DMS79 treated with DMSO at 0.1 percent for 48 hours (cell line): Measurements from ENCODE around the gene NTN5.
"Not testable (repeated sequence)": the region's sequence is repeated elsewhere in the genome, so short reads cannot be mapped to it uniquely, and the experiment has no call there.

ENCODE experiments used
- DNase-seq: peaks from one replicate; lab custom pipeline; 2025; lab: John Stamatoyannopoulos, UW

NTN5 gene, protein sequence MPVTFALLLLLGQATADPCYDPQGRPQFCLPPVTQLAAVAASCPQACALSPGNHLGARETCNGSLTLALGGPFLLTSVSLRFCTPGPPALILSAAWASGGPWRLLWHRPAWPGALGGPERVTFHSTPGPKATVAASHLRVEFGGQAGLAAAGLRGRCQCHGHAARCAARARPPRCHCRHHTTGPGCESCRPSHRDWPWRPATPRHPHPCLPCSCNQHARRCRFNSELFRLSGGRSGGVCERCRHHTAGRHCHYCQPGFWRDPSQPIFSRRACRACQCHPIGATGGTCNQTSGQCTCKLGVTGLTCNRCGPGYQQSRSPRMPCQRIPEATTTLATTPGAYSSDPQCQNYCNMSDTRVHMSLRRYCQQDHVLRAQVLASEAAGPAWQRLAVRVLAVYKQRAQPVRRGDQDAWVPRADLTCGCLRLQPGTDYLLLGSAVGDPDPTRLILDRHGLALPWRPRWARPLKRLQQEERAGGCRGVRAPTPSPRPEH

DNA sequence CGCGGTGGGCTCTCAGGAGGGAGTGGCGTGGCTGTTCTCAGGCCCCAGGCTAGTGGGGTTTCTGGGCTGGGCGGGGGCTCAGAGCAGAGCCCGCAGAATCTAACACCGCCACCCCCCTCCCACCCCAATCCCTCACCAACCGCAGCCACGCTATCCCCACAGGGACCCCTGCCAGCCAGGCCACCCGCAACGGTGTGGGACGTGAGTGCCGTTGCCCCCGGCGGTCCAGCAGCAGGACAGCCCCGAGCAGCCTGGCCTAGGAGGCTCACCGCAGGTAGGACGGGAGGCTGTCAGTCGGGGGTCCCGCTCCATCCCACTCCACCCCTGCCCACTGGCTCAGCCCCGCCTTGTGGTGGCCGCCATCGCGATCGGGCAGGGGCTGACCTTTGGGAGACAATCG lies at the start of gene NTN5:
Gene NTN5, minus strand, starts transcription at position 24 of the 400 bp plus-strand sequence. CDS start 2,031 bp downstream, outside the sequence.
- DNase-seq = no peak

DNA sequence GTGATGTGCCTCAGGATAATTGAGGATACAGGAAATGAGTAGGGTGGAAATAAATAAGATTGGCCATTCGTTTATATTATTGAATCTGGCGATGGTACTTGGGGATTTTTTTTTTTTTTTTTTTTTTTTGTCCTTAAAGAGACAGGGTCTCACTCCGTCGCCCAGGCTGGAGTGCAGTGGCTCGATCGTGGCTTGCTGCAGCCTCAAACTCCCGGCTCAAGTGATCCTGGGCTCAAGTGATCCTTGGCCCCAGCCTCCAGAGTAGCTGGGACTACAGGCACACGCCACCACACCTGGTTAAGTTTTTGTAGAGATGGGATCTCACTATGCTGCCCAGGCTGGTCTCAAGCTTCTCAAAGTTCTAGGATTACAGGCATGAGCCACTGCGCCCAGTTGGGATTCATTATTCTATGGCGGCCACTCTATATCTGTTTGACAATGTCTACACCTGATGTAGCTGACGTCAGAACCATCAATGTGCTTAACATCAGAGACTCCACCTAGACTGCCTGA lies 49.4 kb upstream of the NTN5 start:
- no peak for DNase-seq

DNA sequence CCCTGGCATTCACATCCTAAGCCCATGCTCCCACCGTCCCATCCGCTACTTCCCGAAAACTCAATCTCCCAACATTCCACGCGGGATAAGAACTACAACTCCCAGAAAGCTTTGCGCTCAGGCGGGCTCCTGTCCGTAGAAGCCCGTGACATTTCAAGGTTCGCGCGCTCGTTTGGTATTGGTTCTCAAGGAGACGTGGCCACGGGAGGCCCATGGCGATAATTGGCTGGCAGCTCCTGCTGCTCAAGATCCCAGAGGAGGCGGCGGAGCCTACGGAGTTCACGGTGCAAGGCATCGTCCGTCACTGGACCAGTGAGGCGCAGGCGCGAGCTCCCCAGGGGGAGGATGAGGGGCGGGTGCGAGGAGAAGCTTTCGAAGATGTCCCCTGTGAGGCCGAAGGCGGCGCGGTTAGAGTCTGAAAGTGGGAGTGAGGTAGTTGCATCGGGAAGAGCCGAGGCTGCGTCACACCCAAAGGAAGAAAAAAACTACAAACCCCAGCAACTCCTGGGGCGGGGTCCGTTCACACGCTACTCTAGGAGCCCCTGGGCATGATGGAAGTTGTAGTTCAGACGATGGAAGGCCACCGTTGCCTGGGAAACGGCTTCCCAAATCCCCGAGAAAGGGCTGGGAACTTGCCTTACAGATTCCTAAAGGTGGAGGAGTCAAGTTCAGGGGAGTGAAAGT lies 47.9 kb upstream of the NTN5 start:
- DNase-seq = peak; percentile 98

DNA sequence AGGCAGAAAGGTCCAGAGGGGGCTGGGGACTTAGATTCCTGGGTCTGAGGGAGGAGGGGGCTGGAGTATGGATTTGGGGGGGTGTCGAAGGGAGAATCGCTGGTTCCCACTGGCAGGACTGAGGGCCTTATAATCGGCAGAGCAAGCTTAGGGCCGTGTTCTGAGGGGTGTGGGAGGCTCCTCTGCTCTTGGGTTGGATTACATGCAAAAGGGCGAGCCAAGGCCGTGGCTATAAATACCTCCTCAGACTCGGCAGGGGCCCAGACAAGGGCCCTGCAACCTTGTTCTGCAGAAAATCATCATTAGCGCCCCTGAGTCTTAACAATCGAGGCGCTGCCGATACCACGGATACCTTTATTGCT lies 47.4 kb upstream of the NTN5 start:
- DNase-seq = no peak

DNA sequence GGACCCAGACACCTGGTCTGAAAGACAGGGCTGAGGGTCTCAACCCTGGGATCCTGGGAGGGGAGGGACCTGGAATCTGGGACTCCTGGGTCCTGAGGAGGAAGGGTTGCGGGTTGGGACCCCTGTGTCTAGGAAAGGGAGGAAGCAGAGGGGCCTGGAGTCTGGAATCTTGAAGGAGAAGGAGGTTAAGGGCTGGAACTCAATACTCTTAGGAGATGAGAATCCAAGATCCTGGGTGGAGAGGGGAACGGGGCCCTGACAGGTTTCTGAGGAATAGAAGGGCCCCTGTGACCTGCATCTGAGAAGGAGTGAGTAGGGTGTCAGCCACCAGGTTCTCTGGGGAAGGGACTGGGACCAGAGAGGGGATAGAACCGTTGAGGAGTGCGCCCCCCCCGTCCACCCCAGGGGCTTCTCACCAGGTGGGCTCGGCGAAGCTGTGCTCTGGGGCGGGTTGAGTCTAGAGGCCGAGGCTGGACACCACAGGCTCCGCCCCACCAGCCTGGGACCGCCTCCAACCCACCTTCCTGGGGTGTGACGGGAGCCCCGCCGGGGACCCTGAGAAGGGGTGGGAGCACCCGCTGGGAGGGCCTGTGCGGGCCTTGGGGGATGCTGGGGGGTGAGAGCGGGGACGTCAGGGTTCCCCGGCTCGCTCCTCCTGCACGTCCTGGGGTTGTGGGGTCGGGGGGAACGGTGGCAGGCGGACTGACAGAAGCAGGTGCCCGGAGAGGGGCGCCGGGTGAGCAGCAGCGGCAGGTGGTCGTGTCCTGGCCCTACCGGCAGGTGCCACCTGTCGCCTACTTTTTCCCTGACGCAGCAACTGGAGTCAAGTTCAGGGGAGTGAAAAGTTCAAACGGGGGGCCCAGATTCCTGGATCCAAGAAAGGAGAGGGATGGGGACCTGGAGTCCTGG lies 46.7 kb upstream of the NTN5 start, which contains the start of gene MAMSTR:
Gene MAMSTR, minus strand, starts transcription at position 463 of the 909 bp plus-strand sequence. CDS start 694 bp downstream, outside the sequence.
- DNase-seq = no peak

DNA sequence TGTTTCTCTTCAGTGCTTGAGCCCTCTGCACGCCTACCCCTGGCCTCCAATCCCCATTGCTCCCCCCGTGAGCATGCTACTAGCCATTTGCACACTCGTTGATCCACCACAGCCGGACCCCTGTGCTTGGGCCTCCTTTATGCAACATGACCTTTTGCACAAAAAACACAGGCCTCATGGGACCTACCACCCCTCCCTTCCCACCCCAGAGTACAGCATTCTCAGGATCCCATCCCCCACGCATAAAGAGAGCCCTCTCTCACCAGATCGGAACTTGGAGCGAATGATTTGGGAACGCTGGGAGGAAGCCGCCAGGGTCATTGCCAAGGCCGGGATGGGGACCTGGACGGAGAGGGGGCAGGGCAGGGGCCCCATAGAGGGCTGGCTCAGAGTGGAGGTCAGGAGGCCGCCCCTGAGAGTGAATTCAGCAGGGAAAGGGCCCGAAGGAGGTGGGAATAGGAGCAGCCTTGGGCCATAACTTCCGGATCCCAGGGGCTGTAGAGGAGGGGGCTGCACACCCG lies 46.0 kb upstream of the NTN5 start:
- DNase-seq = no peak

DNA sequence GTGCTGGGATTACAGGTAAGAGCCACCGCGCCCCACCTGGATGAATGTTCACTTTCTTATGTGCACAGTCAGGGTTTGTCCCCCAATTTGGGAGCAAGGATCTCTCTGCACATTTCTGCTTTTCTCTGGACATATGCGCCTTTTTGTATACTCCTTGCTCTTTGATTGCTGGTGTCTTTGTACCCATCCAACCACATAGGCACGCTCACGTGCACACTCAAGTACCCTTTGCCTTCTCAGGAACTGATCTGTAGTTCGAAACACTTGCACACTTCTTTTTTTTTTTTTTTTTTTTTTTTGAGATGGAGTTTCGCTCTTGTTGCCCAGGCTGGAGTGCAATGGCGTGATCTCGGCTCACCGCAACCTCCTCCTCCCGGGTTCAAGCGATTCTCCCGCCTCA lies 45.3 kb upstream of the NTN5 start:
- DNase-seq = not testable (repeated sequence)

DNA sequence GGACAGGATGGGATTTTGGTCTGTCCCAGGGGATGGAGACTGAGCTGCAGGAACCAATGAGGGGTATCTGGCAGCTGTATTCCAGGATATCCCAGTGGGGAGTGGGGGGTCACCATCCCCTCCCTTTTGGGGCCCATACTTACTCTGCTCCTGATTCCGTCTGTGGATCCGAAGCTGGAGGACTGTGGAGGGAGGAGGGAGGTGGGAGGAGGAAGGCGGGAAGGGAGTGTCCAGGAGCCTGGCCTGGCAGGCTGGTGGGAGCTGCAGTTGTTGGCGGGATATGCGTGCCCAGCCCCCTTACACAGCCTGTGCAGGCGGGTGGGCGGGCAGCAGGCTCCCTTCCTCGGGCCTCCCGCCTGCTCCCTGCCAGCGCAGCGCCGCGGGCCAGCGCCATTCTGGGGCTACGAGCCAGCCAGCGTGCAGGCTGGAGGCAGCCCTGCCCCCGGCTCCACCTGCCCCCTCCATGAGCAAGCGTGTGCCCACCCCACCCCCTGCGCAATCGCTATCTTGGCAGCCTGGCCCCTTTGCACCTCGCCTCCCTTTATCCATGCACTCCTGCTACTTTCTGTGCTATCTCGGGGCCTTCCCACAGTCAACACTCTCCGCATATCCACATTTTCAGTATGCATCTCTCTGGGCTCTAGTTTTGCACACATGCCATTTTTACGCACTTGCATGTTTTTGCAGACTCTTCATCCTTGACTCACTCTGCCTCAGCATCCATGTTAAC lies 43.9 kb upstream of the NTN5 start:
- DNase-seq = peak; percentile 94

DNA sequence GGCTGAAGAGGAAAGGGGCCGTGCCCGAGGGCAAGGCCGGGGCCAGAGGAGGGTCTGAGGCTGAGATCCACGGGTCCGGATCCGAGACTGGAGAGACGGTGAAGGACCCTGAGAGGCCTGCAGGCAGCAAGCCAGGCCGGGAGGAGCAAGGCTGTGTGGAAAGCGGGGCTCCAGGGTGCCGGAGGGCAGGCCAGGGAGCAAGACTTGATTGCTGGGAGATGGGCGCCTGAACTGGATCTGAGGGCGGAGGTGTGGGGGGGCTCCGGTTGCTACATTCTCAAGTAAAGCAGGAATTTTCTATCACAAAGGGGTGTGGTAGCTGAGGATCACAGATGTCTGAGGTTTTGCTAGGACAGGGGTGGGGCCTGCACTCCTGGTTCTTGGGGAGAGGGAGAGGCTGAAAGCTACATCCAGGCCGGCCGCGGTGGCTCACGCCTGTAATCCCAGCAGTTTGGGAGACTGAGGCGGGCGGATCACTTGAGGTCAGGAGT lies 42.9 kb upstream of the NTN5 start:
- DNase-seq = peak; percentile 69

DNA sequence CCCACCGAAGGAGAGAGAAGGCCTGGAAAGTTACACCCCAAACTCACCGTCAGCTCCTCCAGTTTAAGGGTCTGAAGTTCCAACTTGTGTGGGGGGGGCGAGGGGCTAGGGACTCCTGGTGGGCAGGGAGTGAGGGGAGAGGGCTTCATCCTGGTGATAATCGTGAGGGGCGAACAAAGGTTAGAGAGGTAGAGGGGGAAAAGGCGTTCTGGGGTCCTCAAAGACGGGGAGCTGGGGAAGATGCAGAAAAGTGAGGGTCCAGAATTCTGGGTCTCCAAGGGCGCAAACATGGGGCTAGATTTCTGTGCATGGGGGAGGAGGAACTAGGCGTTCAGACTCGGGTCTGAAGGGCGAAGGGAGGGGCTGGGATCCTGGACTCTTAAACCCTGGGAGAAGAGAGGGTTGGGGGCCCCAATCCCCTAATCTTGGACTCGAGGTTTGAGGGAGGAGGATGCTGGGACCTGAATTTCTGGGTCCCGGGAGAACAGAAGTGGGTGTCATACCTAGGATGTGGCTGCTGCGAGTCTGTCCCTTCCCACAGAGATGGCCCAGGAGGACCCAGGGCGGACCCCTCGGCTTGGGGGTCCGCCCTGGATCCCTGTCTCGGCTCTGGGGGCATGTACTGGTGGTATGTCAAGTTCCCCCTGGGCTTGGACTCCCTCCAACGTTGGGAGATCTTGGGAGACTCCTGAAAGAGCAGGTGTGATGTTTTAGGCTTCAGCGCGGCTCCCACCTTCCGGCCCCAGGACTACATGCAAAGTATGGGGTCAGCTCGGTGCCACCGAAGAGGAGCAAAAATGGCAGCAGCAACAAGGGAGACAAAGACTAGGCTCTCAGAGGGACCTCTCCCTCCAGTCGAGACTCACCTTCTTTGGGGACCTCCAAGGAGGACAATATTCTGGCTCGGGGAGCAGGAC lies 42.2 kb upstream of the NTN5 start:
- peak; percentile 53 for DNase-seq

DNA sequence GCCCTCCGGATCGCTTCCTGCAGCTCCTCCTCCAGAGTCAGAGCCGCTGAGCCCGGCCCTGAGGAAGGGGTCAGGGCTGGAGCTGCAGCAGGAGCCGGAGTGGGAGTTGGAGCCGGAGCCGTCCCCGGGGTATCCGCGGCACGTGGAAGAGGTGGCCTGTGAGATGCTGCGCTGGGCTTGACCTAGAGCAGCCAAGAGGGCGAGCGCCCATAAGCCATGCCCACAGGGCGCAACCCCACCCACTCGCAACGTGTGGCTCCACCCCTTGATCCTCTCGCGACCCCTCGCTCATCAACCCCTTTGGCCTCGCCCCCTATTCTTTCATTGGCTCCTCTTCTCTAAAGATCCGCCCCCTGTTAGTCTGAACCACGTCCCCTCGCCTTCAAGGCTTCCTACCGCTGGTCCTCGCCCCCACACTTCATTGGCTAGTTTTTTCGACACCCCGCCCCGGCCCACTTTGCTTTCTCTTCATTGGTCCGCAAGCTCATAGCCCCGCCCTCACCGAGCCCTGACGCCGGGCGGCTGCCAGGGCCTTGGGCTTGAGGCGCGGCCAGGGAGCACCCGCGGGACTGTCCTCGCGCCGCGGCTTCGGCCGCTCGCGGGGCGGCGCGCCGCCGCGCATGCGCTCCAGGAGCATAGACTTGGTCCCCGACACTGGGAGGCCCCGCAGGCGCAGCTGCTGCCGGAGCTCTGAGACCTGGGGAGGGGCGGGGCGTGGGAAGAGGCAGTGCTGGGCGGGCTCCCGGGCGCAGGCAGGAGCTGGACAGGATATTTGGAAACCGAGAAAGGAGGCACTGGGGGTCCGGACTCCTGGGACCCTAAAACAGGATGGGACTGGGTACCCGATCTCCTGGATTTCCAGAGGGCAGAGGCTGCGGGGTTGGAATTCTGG lies 41.3 kb upstream of the NTN5 start:
- peak; percentile 100 for DNase-seq

DNA sequence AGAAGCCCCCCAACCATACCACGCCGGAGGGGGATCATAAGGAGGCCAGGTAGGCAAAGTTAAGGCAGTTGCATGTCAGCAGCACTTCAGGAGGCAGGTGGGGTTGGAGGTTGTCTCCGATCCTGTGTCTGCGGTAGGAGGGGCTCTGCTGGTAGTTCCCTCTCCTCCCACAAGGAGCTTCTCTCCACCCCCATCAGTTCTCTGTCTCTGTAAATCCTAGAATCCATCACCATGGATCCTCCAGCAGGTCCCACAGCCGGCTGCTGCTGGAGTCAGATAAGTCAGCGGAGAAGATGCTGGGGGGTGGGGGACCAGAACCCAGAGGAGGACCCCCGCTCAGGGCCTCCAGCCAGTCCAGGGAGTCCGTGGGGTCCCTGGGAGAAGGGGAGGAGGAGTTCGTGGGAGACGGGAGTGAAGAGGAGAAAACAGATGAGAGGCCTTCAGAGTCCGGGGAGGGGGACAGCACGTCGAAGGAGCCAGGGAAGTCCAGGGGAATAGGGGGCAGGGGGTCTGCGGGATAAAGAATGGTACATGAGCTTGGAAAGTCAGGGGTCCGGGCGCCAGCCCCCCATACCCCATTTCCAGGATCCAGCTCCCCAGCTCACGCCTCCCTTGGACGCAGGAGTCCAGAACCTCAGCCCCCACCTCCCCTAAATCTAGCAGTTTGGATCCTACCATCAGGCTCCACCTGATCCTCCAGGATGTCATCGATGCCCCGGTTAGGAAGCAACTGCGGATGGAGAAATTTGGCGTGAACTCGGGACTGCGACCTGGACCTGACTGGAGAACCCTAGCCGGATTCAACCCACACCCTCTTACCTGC lies 40.4 kb upstream of the NTN5 start:
- no peak for DNase-seq

DNA sequence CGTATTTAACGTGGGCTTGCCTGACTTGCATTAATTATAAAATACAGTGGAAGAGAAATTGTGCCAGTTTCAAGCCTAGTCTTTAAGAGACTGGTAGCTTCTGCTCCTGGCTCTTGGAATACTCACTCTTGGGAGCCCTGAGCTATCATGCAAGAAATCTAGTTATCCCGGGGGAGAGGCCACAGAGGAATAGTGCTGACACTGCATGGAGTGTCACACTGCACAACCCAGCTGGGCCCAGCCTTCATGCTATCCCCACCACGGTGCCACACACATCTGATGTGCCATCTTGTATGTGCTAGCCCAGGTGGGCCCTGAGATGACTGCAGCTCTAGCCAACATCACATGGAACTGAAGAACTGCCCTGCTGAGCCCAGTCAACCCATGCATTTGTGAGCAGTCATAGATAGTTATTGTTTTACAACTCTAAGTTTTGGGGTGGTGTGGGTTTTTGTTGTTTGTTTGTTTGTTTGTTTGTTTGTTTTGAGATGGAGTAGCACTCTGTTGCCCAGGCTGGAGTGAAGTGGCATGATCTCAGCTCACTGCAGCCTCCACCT lies 38.4 kb upstream of the NTN5 start:
- DNase-seq = no peak

DNA sequence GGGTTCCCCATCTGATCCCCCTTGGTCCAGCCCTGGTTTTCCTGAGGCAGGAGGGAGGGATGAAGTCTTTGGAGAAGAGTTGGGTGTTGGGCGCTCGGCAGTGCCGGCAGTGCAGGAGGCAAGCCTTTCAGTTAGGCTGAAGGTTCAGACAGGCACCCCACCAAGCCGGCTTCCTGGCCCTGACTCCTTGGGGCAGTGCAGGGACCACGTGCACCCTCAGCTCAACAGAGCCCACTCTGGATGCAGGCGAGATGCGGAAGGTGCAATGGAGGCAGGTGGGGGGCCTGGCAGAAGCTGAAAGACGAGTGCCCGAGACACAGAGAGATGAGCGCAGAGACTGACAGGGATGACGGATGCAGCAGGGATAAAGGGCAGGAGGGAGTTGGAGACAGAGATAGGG lies 35.7 kb upstream of the NTN5 start:
- no peak for DNase-seq

DNA sequence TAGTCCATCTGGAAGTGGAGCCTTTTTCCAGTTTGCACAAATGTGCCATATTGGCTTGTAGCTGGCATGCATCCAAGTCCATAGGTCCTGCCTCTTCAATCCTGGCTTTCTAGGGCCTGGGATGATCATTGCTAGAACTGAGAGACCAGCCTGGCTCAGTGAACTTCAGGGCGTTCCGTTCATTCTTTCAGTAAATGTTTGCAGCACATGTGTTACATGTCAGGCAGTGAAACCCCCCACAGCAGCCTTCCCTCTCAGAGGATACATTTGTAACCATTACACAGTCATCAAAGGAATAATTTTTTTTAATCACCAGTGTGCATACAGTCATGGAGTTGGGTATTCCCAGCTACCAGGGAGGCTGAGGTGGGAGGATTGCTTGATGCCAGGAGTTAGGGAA lies 32.6 kb upstream of the NTN5 start:
- no peak for DNase-seq

DNA sequence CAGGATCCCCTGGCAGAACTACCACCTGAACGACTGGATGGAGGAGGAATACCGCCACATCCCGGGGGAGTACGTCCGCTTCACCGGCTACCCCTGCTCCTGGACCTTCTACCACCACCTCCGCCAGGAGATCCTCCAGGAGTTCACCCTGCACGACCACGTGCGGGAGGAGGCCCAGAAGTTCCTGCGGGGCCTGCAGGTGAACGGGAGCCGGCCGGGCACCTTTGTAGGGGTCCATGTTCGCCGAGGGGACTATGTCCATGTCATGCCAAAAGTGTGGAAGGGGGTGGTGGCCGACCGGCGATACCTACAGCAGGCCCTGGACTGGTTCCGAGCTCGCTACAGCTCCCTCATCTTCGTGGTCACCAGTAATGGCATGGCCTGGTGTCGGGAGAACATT lies 30.5 kb upstream of the NTN5 start:
- no peak for DNase-seq

DNA sequence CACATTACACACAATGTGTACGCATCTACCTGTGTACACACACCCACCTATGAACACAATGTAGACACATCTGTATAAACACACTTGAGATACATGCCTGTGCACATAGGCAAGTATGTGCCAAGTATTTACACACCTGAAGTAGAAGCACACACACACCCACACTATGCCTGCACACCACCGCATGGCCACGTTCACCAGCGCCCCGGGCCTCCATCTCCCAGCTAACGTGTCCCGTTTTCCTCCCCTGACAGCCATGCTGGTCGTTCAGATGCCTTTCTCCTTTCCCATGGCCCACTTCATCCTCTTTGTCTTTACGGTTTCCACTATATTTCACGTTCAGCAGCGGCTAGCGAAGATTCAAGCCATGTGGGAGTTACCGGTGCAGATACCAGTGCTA lies 29.9 kb upstream of the NTN5 start:
- no peak for DNase-seq

DNA sequence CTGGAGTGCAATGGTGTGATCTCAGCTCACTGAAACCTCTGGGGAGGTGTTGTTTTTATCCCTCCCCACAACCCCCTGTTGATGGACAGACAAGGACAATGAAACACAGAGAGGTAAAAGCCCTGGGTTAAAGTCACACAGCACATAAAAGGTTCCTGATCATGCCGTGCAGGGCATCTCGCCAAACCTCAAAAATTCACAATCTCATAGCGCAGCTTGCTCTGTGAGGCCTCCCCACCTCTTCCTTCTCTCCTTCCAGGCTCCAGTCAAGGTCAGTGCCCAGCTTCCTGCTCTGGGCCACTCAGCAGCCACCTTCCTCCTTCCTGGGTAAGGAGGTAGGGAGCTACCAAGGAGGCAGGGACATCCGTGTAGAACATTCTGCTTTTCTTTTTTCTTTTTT lies 25.2 kb upstream of the NTN5 start:
- DNase-seq = no peak
